Psoas muscle (tissue), 8 donors: ENCODE results near the gene AFDN. TPM values are rescaled to one million over a fixed set of nuclear protein-coding genes. Genes with fewer than 3 reads are reported as not detected.

Source experiments
- ATAC-seq, 4 donors: fragments of 200-7000 bp; cut with Tn5 transposase; one replicate each; pipeline ENCODE4 v1.9.1; 2020; ENCODE audit warnings: moderate library complexity in 3 of 4, mild to moderate bottlenecking in 2 of 4
- DNase-seq, 2 donors: peaks; one replicate each; pipeline ENCODE4 v3.0.0-alpha.2; 2020
- H3K27ac ChIP-seq: fragments of 200-600 bp; one replicate; pipeline ENCODE4 v1.8.0; 2022
- H3K27me3 ChIP-seq, 3 donors: fragments of 200-600 bp in 1 of 3; one replicate each; pipeline versions ENCODE4 v1.6.1 to v1.8.0; 2013 to 2022; ENCODE audit warnings: low read length in 2 of 3, mild to moderate bottlenecking in 2 of 3, moderate library complexity in 1 of 3; ENCODE audit not compliant: insufficient read depth in 3 of 3
- H3K36me3 ChIP-seq, 2 donors: fragments of 200-600 bp in 1 of 2; one replicate each; pipeline versions ENCODE4 v1.6.1 to v1.8.0; 2013 to 2022; ENCODE audit warnings: low read depth in 1 of 2, mild to moderate bottlenecking in 1 of 2, moderate library complexity in 1 of 2; ENCODE audit not compliant: insufficient read depth in 1 of 2
- H3K4me1 ChIP-seq: fragments of 200-600 bp; one replicate; pipeline ENCODE4 v1.8.0; 2022
- H3K4me3 ChIP-seq: fragments of 200-600 bp; one replicate; pipeline ENCODE4 v1.8.0; 2022; ENCODE audit warnings: mild to moderate bottlenecking
- H3K9me3 ChIP-seq: fragments of 200-600 bp; one replicate; pipeline ENCODE4 v1.8.0; 2022
- CTCF ChIP-seq: fragments of 200-600 bp; IDR thresholded peaks from one replicate; pipeline ENCODE4 v1.8.0; 2022; ENCODE audit warnings: antibody characterized with exemption
- WGBS, 3 donors: extraction: QIAGEN DNeasy Blood & Tissue Kit; methylation state at CpG; one replicate each; pipeline versions ENCODE4 v1.1.6 to v1.1.7; 2013; 5-methylcytosine and 5-hydroxymethylcytosine counted together
- intact Hi-C, 2 donors: fragments of 100-400 bp; cut with DNase I; formaldehyde crosslinking; loops; one replicate each; pipeline versions ENCODE4 v1.11.0 to v1.14.2; 2022
- polyA plus RNA-seq, 3 donors: library from polyadenylated mRNA; stranded (reverse); fragments of 200-250 nt; gene quantifications; one replicate each; pipeline ENCODE4 v1.2.3, GENCODE V29; 2013
- total RNA-seq, 4 donors: library from RNA; stranded (reverse); fragmentation: NEBNext Ultra II Directional in 2 of 4; extraction: Animal tissue kit (Norgen Biotek cat#: 25700) in 2 of 4; gene quantifications; one replicate each; pipeline versions ENCODE4 v1.2.1 to v1.2.4, GENCODE V29; 2021 to 2023
- donor health status: healthy with polysubstance abuse.
- donor health status: DM: no; HTN: no; CAD: no; lungs with moderate emphysema.
- donor health status: Bipolar disorder and iron deficiency.
- donor health status: healthy.
- donor health status: DM: yes; HTN: yes; CAD: no.
- donor health status: DM: no; HTN: no; CAD: no.
- donor health status: DM: no; HTN: no; CAD: no.
- donor health status: DM: yes; HTN: yes; CAD: no.

Gene AFDN
- total and polyA plus RNA-seq, 7 donors: 12.2 to 35.6 (median 32.9) TPM

GRCh38 chr6:167882244-167882643 lies 55.5 kb downstream of the AFDN start:
- WGBS, 3 donors: 96 to 99% (median 99%) methylated on average over 6 of the region's 6 CpGs
- Histone ChIP-seq H3K4me1 (no peaks in the 10 kb centered on the region), H3K27ac (no peak overlapping the region), H3K27me3 (no peaks in the 10 kb centered on the region), H3K4me3 (no peak overlapping the region), H3K9me3 (no peaks in the 10 kb centered on the region), H3K36me3 (peaks cover 0 to 45% of the 10 kb centered on the region in 2 donors)
- no peak for TF ChIP-seq CTCF
- ATAC-seq: no peak
- intact Hi-C loops: no loop called here
- DNase-seq: no peak

GRCh38 chr6:167888098-167888497 lies 61.4 kb downstream of the AFDN start:
- H3K9me3 ChIP-seq: no peaks in the 10 kb centered on the region
- H3K4me1 ChIP-seq: no peaks in the 10 kb centered on the region
- peaks cover 6 to 29% of the 10 kb centered on the region in 2 donors for H3K36me3 ChIP-seq
- ATAC-seq (no peak), DNase-seq (no peak)
- intact Hi-C loops: no loop called here
- TF ChIP-seq CTCF: no peak
- no peak overlapping the region for H3K27ac ChIP-seq
- H3K27me3 ChIP-seq: no peaks in the 10 kb centered on the region
- no peak overlapping the region for H3K4me3 ChIP-seq

GRCh38 chr6:167892835-167893815 lies 66.4 kb downstream of the AFDN start:
- Histone ChIP-seq H3K9me3 (no peaks in the 10 kb centered on the region), H3K4me1 (no peaks in the 10 kb centered on the region), H3K4me3 (no peak overlapping the region), H3K27ac (no peak overlapping the region), H3K36me3 (peaks cover 6 to 33% of the 10 kb centered on the region in 2 donors), H3K27me3 (no peaks in the 10 kb centered on the region)
- peak in 1 of 4 donors; percentile 25 for ATAC-seq
- intact Hi-C loops: no loop called here
- DNase-seq: no peak
- TF ChIP-seq CTCF: no peak
- 86 to 93% (median 87%) methylated on average over 8 of the region's 8 CpGs for WGBS, 3 donors

GRCh38 chr6:167894965-167895364 lies 68.3 kb downstream of the AFDN start:
- no peaks in the 10 kb centered on the region for H3K4me1 ChIP-seq
- H3K27me3 ChIP-seq: no peaks in the 10 kb centered on the region
- H3K36me3 ChIP-seq: peaks cover 6 to 25% of the 10 kb centered on the region in 2 donors
- intact Hi-C loops: loop anchor here in 1 of 2 donors (5.0 kb wide), 1 partner anchor 408 kb away; no protein-coding TSS in a partner anchor
- no peak for DNase-seq
- H3K9me3 ChIP-seq: no peaks in the 10 kb centered on the region
- TF ChIP-seq CTCF: no peak
- H3K4me3 ChIP-seq: no peak overlapping the region
- WGBS, 3 donors: 75 to 87% (median 80%) methylated on average over 3 of the region's 3 CpGs
- ATAC-seq: no peak
- H3K27ac ChIP-seq: no peak overlapping the region
